Measurements from ENCODE around the gene TTC9.

GRCh38 chr14:70640938-70641547 lies 673 bp upstream of the TTC9 start:
- TF ChIP-seq CTCF (conservative IDR thresholded peaks at IDR 0.05; ENCODE audit: low read length) (no peak), EZH2phosphoT487 (IDR thresholded peaks at IDR 0.05; ENCODE audit: borderline replicate concordance) (no peak)

All from Loucy (cell line).